Measurements from ENCODE around the gene TSPAN15. TPM values are rescaled to one million over a fixed set of nuclear protein-coding genes. Genes with fewer than 3 reads are reported as not detected.
A peak's percentile ranks its signal among the peaks of the same experiment; 100 is the strongest.
"Not testable (repeated sequence)": the region's sequence is repeated elsewhere in the genome, so short reads cannot be mapped to it uniquely, and the experiment has no call there.

TSPAN15 gene
- total RNA-seq, 1 donor from 2014 or later = 46.1 TPM

DNA sequence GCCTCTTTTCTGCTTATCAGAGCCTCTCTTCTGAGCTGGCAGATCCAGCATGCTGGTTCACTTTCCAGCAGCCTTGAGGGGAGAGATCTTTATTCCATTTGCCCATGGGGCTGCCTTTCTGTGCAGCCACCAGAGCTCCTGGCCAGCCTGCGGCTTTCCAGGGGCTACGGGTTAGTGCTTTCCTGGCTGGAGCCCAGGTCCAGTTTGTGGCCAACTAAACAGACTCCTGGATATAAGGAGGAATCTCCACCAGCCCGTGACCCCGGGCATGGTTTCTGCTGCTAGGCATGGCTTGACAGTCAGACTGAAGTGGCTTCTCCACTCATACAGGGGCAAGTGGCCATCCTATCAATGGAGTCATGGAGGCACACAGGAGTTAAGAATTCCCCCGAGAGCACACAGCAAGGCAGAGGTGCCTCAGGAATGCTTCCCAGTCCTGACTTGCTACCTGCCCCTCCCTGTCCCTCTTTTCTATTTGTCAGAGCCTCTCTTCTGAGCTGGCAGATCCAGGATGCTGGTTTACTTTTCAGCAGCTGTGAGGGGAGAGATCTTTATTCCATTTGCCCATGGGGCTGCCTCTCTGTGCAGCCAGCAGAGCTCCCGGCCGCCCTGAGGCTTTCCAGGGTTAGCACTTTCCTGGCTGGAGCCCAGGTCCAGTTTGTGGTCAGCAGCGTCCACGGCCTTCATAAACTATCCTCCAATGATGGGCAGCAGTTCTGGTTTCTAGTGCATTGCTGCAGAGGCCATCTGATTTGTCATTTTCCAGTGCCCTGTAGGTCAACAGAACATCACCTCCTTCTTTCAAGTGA is 35.9 kb downstream of the TSPAN15 start:
- ATAC-seq (peak in 1 of 2 donors; percentile 67), DNase-seq (peak; percentile 36)
- no peak overlapping the region for H3K4me3 ChIP-seq
- TF ChIP-seq, protein P1, sequence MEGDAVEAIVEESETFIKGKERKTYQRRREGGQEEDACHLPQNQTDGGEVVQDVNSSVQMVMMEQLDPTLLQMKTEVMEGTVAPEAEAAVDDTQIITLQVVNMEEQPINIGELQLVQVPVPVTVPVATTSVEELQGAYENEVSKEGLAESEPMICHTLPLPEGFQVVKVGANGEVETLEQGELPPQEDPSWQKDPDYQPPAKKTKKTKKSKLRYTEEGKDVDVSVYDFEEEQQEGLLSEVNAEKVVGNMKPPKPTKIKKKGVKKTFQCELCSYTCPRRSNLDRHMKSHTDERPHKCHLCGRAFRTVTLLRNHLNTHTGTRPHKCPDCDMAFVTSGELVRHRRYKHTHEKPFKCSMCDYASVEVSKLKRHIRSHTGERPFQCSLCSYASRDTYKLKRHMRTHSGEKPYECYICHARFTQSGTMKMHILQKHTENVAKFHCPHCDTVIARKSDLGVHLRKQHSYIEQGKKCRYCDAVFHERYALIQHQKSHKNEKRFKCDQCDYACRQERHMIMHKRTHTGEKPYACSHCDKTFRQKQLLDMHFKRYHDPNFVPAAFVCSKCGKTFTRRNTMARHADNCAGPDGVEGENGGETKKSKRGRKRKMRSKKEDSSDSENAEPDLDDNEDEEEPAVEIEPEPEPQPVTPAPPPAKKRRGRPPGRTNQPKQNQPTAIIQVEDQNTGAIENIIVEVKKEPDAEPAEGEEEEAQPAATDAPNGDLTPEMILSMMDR (IDR thresholded peaks at IDR 0.05) = no peak
- H3K36me3 ChIP-seq = peaks cover 8% of the 10 kb centered on the region
- intact Hi-C loops (cut with DNase I) = no loop called here
- peaks cover 6% of the 10 kb centered on the region for H3K4me1 ChIP-seq
- no peaks in the 10 kb centered on the region for H3K27me3 ChIP-seq (ENCODE audit: low read depth)
- no peak overlapping the region for H3K27ac ChIP-seq
- H3K9me3 ChIP-seq = peaks cover 7% of the 10 kb centered on the region

DNA sequence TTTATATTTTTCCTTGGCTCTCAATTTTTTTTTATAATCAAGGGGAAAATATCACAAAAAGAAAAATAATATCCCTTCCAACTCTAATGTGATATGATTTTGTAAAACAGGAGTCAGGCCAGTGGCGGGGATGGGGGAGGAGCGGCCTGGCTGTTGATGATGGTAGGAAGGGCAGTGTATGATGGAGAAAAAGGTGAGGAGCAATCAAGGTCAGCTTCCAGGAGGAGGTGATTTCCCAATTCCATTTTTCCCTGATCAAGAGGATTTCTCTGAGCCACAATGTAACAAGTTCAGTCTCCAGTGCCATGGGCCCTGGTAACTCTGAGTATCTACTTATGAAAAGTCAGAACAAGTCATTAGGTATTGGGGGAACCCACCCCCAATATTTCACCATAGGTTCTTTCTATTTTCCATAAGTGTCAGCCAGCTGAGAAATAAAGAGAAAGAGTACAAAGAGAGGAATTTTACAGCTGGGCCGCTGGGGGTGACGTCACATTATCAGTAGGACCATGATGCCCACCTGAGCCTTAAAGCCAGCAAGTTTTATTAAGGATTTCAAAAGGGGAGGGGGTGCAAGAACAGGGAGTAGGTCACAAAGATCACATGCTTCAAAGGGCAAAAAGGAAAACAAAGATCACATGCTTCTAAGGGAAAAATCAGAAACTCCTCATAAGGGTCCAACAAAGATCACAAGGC is 37.0 kb downstream of the TSPAN15 start:
- H3K9me3 ChIP-seq; H3K4me1 ChIP-seq; H3K36me3 ChIP-seq; H3K27ac ChIP-seq; ATAC-seq; H3K4me3 ChIP-seq; H3K27me3 ChIP-seq (ENCODE audit: low read depth); intact Hi-C loops (cut with DNase I): not testable (repeated sequence)
- peak; percentile 8 for DNase-seq

DNA sequence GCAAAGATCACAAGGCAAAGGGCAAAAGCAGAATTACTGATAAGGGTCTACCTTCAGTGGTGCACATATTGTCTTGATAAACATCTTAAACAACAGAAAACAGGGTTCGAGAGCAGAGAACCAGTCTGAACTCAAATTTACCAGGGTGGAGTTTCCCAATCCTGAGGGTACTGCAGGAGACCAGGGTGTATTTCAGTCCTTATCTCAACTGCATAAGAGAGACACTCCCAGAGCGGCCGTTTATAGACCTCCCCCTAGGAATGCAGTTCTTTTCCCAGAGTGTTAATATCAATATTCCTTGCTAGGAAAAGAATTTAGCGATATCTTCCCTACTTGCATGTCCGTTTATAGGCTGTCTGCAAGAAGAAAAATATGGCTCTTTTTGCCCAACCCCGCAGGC is 37.6 kb downstream of the TSPAN15 start:
- intact Hi-C loops (cut with DNase I); ATAC-seq; DNase-seq; H3K36me3 ChIP-seq; H3K27me3 ChIP-seq (ENCODE audit: low read depth); H3K27ac ChIP-seq; H3K9me3 ChIP-seq; H3K4me3 ChIP-seq; H3K4me1 ChIP-seq: not testable (repeated sequence)

DNA sequence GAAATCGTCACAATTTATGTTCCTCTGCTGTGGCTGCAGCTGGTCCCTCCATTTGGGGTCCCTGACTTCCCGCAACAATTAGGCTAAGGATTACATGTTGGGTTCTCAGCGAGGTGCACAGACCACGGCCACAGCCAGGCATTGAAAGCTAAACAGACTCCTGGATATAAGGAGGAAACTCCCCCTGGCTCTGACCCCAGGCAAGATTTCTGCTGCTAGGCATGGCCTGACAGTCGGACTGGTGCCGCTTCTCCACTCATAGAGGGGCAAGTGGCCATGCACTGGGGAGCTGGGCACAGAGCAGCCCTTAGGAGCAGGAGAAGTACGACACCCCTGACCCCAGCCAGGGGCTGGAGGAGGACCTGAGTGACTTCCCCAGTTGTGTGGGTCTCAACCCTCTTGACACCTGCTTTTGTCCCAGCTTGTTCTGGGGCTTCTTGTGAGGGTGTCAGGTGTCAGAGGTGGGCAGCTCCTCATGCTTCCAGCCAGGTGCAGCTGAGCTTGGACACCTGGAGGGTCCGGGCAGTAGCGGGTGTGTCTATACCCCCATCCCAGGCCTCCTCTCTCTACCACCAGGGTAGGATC is 38.3 kb downstream of the TSPAN15 start:
- peaks cover 7% of the 10 kb centered on the region for H3K9me3 ChIP-seq
- H3K4me3 ChIP-seq = no peak overlapping the region
- peak; percentile 28 for DNase-seq
- intact Hi-C loops (cut with DNase I) = no loop called here
- peaks cover 5% of the 10 kb centered on the region for H3K4me1 ChIP-seq
- H3K27ac ChIP-seq = no peak overlapping the region
- no peak for ATAC-seq
- TF ChIP-seq, protein P1 (IDR thresholded peaks at IDR 0.05) = no peak
- peaks cover 8% of the 10 kb centered on the region for H3K36me3 ChIP-seq
- H3K27me3 ChIP-seq (ENCODE audit: low read depth) = no peaks in the 10 kb centered on the region

DNA sequence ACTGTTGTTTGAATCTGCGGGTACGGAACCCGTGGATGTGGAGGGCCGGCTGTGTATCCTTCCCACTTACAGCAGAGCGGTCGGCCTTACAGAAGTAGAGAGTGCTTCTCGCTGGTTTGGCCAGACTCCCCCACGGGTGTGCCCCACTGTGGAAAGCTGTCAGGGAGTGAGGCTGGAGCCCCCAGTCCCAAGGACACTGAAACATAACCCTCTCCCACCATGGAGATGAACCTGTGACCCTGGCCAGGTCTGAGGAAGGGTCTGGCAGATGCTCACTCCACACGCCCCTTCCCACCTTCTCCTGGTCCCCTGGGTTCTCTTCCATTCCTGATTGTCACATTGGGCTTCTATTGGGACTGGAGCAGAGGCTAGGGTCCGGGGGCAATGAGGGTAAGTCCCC is 39.6 kb downstream of the TSPAN15 start:
- Histone ChIP-seq H3K36me3 (peaks cover under 1% of the 10 kb centered on the region), H3K9me3 (peaks cover 7% of the 10 kb centered on the region), H3K4me1 (peaks cover 5% of the 10 kb centered on the region), H3K27ac (no peak overlapping the region), H3K27me3 (ENCODE audit: low read depth) (no peaks in the 10 kb centered on the region), H3K4me3 (no peak overlapping the region)
- DNase-seq (no peak), ATAC-seq (no peak)
- TF ChIP-seq, protein P1 (IDR thresholded peaks at IDR 0.05) = no peak
- intact Hi-C loops (cut with DNase I) = no loop called here

DNA sequence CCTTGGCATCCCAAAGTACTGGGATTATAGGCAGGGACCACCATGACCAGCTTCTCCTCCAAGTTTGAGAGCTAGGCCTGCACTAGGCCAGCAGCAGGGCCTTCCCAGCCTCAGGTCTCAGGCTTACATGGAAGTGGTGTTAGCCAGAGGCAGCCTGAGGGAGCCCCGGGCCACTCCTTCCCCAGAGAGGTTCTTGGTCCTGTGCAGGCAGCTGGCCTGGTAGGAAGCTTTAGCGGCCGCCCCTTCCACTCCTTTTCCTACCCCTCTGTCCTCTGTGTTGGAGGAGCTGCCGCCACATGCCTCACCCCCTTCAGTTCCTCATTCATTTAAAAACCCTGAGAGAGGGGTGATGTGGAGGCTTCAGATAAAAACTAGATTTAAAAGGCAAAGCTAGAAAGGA is 40.3 kb downstream of the TSPAN15 start:
- ATAC-seq = peak in 1 of 2 donors; percentile 22
- DNase-seq = no peak
- TF ChIP-seq, protein P1 (IDR thresholded peaks at IDR 0.05) = no peak

More for the DNA sequence above, 40.3 kb downstream of the TSPAN15 start:
- no peak overlapping the region for H3K27ac ChIP-seq
- peaks cover 3% of the 10 kb centered on the region for H3K36me3 ChIP-seq
- H3K4me1 ChIP-seq = peaks cover 5% of the 10 kb centered on the region
- H3K4me3 ChIP-seq = no peak overlapping the region
- H3K27me3 ChIP-seq (ENCODE audit: low read depth) = no peaks in the 10 kb centered on the region
- peaks cover 7% of the 10 kb centered on the region for H3K9me3 ChIP-seq
- intact Hi-C loops (cut with DNase I) = no loop called here

All from lower lobe of right lung (tissue), 2 donors.